ENCODE measurements around the gene RUNX3. TPM values are rescaled to one million over a fixed set of nuclear protein-coding genes. Genes with fewer than 3 reads are reported as not detected.

Gene RUNX3
- total RNA-seq, 1 experiment from 2014 or later = 3.7 TPM

GRCh38 chr1:24896596-24897262 lies 33.3 kb downstream of the RUNX3 start:
- no peaks in the 10 kb centered on the region for H3K4me1 ChIP-seq (ENCODE audit: insufficient read depth, low read length)
- TF ChIP-seq EZH2 (IDR thresholded peaks at IDR 0.05; ENCODE audit: low read length, unreplicated experiment) (no peak), CTCF (conservative IDR thresholded peaks at IDR 0.05; ENCODE audit: low read depth, low read length) (no peak), EZH2phosphoT487 (IDR thresholded peaks at IDR 0.05; ENCODE audit: borderline replicate concordance, low read length) (no peak)
- H3K27ac ChIP-seq (ENCODE audit: low read length) = no peak overlapping the region
- H3K36me3 ChIP-seq (ENCODE audit: low read depth, low read length) = no peaks in the 10 kb centered on the region
- H3K4me2 ChIP-seq (ENCODE audit: low read length) = no peak overlapping the region
- BruUV-seq (replicated peaks) = no TSS peak
- ATAC-seq = no peak
- no peaks in the 10 kb centered on the region for H4K20me1 ChIP-seq (ENCODE audit: low read length)
- ChIA-PET CTCF (interaction anchor here (0.6 kb wide), 1 partner anchor 128 kb away, joined by 3 read pairs; no protein-coding TSS in a partner anchor), POLR2A (ENCODE audit: unreplicated experiment) (interaction anchor here (0.5 kb wide), 1 partner anchor 34 kb away, joined by 3 read pairs; no protein-coding TSS in a partner anchor)
- no peaks in the 10 kb centered on the region for H3K9me2 ChIP-seq (replicated peaks; ENCODE audit: low read length)
- intact Hi-C loops (cut with micrococcal nuclease) = no loop called here
- no peak overlapping the region for H2AFZ ChIP-seq (ENCODE audit: low read length)
- H3K4me3 ChIP-seq (ENCODE audit: low read length) = no peak overlapping the region
- no peaks in the 10 kb centered on the region for H3K9me3 ChIP-seq (ENCODE audit: low read length)
- no peak for DNase-seq
- H3K9ac ChIP-seq (ENCODE audit: low read length) = no peak overlapping the region
- no peaks in the 10 kb centered on the region for H3F3A ChIP-seq (ENCODE audit: low read length, unreplicated experiment)
- no peaks in the 10 kb centered on the region for H3K79me2 ChIP-seq (ENCODE audit: low read length)
- no peaks in the 10 kb centered on the region for H3K27me3 ChIP-seq (ENCODE audit: low read length)

DNA sequence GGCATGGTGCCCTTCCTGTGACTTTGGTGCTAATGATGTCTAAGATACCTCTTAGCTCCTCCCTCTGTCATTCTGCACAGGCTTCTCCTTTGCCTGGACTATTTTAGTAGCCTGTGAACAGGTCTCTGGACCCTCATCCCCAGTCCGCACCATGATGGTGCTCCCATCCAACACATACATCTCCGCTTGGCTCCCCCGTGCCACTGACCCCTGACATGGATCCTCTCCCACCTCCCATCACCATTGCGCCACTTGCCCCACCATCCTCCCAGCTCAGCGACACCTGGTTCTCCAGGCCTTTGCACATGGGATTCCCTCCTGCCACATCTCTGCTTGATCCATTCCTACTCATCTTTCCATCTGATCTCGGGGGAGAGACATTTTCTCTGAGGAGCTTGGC lies 33.9 kb downstream of the RUNX3 start:
- POLR2A ChIA-PET (ENCODE audit: unreplicated experiment) = no interaction called here
- intact Hi-C loops (cut with micrococcal nuclease) = no loop called here
- Histone ChIP-seq H3K79me2 (ENCODE audit: low read length) (no peaks in the 10 kb centered on the region), H3K4me2 (ENCODE audit: low read length) (no peak overlapping the region), H3K9me3 (ENCODE audit: low read length) (no peaks in the 10 kb centered on the region), H3K4me3 (ENCODE audit: low read length) (no peak overlapping the region), H4K20me1 (ENCODE audit: low read length) (no peaks in the 10 kb centered on the region), H3F3A (ENCODE audit: low read length, unreplicated experiment) (no peaks in the 10 kb centered on the region), H2AFZ (ENCODE audit: low read length) (no peak overlapping the region), H3K4me1 (ENCODE audit: insufficient read depth, low read length) (no peaks in the 10 kb centered on the region), H3K9me2 (replicated peaks; ENCODE audit: low read length) (no peaks in the 10 kb centered on the region), H3K27me3 (ENCODE audit: low read length) (no peaks in the 10 kb centered on the region), H3K27ac (ENCODE audit: low read length) (no peak overlapping the region), H3K9ac (ENCODE audit: low read length) (no peak overlapping the region), H3K36me3 (ENCODE audit: low read depth, low read length) (no peaks in the 10 kb centered on the region)
- TF ChIP-seq EZH2 (IDR thresholded peaks at IDR 0.05; ENCODE audit: low read length, unreplicated experiment) = no peak
- no peak for TF ChIP-seq EZH2phosphoT487 (IDR thresholded peaks at IDR 0.05; ENCODE audit: borderline replicate concordance, low read length)
- no peak for TF ChIP-seq CTCF (conservative IDR thresholded peaks at IDR 0.05; ENCODE audit: low read depth, low read length)
- DNase-seq (no peak), ATAC-seq (no peak)
- CTCF ChIA-PET = no interaction called here
- no TSS peak for BruUV-seq (replicated peaks)

- ATAC-seq (no peak), DNase-seq (no peak)
- TF ChIP-seq CTCF (conservative IDR thresholded peaks at IDR 0.05; ENCODE audit: low read depth, low read length) (no peak), EZH2 (IDR thresholded peaks at IDR 0.05; ENCODE audit: low read length, unreplicated experiment) (no peak), EZH2phosphoT487 (IDR thresholded peaks at IDR 0.05; ENCODE audit: borderline replicate concordance, low read length) (no peak)
- H3K27ac ChIP-seq (ENCODE audit: low read length) = no peak overlapping the region
- H3K36me3 ChIP-seq (ENCODE audit: low read depth, low read length) = no peaks in the 10 kb centered on the region
- no peaks in the 10 kb centered on the region for H3K79me2 ChIP-seq (ENCODE audit: low read length)
- H3K4me2 ChIP-seq (ENCODE audit: low read length) = no peak overlapping the region
- H3K27me3 ChIP-seq (ENCODE audit: low read length) = no peaks in the 10 kb centered on the region
- POLR2A ChIA-PET (ENCODE audit: unreplicated experiment) = no interaction called here
- H3K9ac ChIP-seq (ENCODE audit: low read length) = no peak overlapping the region
- H3K4me3 ChIP-seq (ENCODE audit: low read length) = no peak overlapping the region
- H4K20me1 ChIP-seq (ENCODE audit: low read length) = no peaks in the 10 kb centered on the region
- H3K9me2 ChIP-seq (replicated peaks; ENCODE audit: low read length) = no peaks in the 10 kb centered on the region
- H2AFZ ChIP-seq (ENCODE audit: low read length) = no peak overlapping the region
- intact Hi-C loops (cut with micrococcal nuclease) = no loop called here
- CTCF ChIA-PET = no interaction called here
- H3K9me3 ChIP-seq (ENCODE audit: low read length) = no peaks in the 10 kb centered on the region
- H3K4me1 ChIP-seq (ENCODE audit: insufficient read depth, low read length) = no peaks in the 10 kb centered on the region
- no TSS peak for BruUV-seq (replicated peaks)
- no peaks in the 10 kb centered on the region for H3F3A ChIP-seq (ENCODE audit: low read length, unreplicated experiment)
Observed at GRCh38 chr1:24895511-24895910, 34.6 kb downstream of the RUNX3 start.
